Posterior vena cava (tissue), 2 donors: ENCODE results near the gene ANKRD29. TPM values are rescaled to one million over a fixed set of nuclear protein-coding genes. Genes with fewer than 3 reads are reported as not detected.

Experiments used
- total RNA-seq, 2 donors: library from RNA; stranded (reverse); fragmentation: NEBNext Ultra II Directional; extraction: Animal tissue kit (Norgen Biotek cat#: 25700); gene quantifications; one replicate each; pipeline ENCODE4 v1.2.1, GENCODE V29; 2021
- donor health status: DM: yes; HTN: yes; CAD: no.
- donor health status: DM: yes; HTN: yes; CAD: no.

The ANKRD29 gene
- total RNA-seq, 2 donors from 2014 or later = 16.7 to 24.2 TPM

Other genes starting within 250 kb of the ANKRD29 start
- gene RIOK3, start 209.6 kb downstream of the ANKRD29 start, total RNA-seq = 10 to 100 TPM; 58.9 to 65.8 TPM
- gene RMC1, start 159.4 kb downstream of the ANKRD29 start, total RNA-seq = 10 to 100 TPM; 20.5 to 28.8 TPM
- gene NPC1, start 76.4 kb downstream of the ANKRD29 start, total RNA-seq = 10 to 100 TPM; 36.2 to 72.1 TPM
- 10 to 100 TPM; 38.6 to 48.4 TPM for gene LAMA3, start 26.5 kb upstream of the ANKRD29 start, total RNA-seq